ENCODE data around the gene MEIOB. TPM values are rescaled to one million over a fixed set of nuclear protein-coding genes. Genes with fewer than 3 reads are reported as not detected.
"Not testable (repeated sequence)": the region's sequence is repeated elsewhere in the genome, so short reads cannot be mapped to it uniquely, and the experiment has no call there.

Gene MEIOB
- total RNA-seq, 1 experiment from 2014 or later = 1.8 TPM

DNA sequence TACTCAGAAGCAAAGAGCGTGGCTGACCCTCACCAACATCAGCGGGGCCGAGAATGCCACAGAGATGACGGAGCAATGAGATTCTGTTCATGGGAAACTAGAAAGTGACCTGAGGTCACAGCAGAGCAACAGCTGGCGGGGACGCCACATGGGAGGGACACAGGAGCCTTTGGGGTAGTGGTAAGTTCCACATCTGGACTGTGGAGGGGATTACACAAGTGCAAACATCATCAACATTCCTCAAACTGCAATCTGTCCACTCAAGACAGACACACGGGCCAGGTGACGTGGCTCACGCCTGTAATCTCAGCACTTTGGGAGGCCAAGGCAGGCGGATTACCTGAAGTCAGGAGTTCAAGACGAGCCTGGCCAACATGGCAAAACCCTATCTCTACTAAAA is 56.5 kb downstream of the MEIOB start:
- no peak for DNase-seq (ENCODE audit: low read depth)

DNA sequence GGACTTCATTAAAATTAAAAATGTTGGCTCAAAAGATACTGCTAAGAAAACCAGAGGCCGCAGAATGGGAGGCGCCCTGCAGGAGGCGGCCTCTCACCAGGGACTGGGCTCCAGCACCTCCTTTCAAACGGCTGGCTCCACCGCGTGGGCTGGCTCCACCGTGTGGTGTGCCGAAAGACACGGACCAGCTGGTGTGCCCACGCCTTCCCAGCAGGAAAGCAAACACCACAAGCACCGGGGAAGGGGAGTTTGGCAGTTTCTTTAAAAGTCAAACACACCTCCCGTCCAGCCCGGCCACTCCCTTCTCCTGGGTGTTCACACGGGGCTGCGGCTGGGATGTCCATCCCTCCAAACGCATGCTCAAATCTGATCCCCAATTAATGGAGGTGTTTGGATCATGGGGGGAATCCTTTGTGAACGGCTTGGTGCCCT is 59.2 kb downstream of the MEIOB start:
- DNase-seq (ENCODE audit: low read depth) = no peak

DNA sequence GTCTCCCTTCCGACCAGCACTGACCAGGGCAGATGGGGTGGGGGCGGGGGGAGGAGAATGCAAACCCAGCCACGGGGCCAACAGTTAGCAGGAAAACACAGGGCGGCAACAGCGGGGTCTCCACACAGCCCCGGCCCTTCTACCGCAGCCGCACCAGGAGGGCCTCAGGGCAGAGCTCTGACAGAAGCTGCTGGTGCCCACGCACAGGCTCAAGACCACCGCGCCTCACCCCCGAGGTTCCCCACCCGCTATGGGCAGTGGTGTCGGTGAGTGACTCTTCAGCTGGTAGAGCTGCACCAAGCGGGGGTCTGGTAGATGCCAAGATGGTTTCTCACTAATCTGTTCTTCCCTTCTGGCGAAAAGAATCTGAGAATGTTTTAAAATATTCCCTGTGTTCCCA is 61.4 kb downstream of the MEIOB start:
- no peak for DNase-seq (ENCODE audit: low read depth)

DNA sequence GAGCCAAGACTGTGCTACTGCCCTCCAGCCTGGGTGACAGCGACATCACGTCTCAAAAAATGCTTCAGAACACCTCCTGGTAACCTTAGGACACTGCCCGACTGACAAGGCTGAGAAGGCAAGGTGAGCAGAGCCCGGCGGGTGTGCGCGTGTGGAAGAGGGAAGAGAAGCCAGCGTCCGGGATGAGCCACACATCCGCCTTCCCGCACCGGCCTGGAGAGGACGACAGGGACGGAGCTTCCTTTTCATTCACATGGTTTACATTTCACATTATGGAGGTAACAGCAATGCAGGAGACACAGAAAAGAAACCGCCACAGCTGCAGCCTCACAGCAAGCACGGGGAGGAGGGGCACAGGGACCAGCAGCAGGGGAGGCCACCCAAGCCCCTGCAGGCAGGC is 61.9 kb downstream of the MEIOB start:
- no peak for DNase-seq (ENCODE audit: low read depth)

DNA sequence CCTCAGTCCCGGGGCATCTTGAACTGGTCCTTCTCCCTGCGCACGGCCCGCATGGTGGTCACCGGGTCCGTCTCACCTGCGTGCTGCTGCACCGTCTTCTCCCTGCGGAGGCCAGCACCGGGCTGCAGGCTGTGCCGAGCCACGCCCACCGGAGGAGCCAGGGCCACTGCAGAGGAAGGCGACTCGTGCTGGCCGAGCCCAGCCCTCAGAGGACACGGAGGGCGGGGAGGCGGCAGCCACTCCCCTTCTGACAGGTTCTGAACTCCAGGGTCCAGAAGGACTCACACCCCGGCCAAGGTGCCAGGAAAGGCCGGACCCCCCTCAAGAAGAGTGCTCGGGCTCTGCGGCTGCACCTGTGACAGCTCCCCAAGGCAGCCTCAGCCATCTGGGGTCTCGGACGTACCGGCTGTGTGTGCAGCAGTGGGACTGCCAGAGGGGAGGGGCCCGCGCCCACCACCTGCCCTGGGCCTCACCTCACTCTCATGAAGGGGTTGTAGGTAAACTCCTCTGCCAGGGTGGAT is 62.6 kb downstream of the MEIOB start:
- DNase-seq (ENCODE audit: low read depth) = no peak

DNA sequence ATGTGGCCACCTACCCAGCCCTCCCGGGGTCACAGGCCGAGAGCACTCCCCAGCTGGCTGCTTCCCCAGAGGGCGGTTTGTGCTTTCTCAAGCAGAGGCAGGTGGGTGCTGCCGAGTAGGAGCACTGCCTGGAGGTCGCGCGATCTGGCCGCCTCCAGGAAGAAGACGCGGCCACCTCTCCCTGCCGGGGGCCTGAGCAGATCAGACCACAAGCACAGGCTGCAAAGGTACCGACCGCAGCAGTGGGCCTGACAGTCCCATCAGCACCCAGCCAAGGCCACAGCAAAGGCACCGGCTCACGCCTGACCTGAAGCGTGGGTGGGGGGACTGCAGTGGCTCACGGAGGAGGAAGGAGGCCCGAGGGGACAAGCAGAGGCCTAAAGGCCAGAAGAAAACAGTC is 63.3 kb downstream of the MEIOB start:
- no peak for DNase-seq (ENCODE audit: low read depth)

DNA sequence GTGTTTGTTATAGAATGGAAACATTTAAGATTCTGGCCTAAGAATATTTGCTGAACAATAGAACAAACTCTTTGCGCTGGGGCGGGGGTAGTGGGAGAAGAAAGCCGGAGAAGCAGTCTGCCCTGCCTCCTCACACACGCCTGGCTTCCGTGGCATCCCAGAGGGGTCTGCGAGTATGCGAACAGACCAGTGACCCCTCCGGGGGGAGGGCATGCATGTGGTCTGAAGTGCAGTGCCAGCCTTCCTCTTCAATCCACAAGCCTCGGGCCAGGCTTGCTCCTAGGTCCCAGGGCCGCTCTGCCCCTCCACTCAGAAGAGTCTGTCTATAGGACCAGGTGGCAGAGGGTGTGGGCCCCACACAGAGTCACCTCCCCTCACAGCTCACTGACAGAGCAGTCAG is 64.3 kb downstream of the MEIOB start:
- no peak for DNase-seq (ENCODE audit: low read depth)

DNA sequence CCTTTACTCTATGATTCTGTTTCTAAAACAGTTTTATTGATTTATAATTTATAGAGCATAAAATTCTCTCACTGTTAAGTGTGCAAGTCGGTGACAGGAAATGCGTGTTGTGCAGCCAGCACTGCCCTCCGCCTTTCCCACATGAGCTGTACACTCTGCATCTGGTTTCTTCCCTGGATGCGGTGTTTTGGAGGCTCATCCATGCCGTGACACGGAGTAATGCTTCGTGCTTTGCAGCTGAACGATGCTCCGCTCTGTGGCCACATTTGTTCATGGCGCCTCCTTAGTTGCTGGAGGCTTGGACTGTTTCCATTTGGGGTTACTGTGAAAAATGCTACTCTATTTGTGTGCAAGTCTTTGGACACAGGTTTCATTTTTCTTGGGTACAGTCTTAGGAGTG is 71.3 kb downstream of the MEIOB start:
- no peak for DNase-seq (ENCODE audit: low read depth)

DNA sequence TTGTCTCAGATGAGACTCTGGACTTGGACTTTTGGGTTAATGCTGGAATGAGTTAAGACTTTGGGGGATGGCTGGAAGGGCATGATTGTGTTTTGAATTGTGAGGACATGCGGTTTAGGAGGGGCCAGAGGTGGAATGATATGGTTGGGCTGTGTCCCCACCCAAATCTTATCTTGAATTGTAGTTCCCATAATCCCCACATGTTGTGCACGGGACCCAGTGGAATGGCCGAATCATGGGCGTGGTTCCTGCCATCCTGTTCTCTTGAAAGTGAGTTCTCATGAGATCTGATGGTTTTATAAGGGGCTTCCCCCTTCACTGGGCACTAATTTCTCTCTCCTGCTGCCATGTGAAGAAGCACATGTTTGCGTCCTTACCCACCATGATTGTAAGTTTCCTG is 72.7 kb downstream of the MEIOB start:
- not testable (repeated sequence) for DNase-seq (ENCODE audit: low read depth)

DNA sequence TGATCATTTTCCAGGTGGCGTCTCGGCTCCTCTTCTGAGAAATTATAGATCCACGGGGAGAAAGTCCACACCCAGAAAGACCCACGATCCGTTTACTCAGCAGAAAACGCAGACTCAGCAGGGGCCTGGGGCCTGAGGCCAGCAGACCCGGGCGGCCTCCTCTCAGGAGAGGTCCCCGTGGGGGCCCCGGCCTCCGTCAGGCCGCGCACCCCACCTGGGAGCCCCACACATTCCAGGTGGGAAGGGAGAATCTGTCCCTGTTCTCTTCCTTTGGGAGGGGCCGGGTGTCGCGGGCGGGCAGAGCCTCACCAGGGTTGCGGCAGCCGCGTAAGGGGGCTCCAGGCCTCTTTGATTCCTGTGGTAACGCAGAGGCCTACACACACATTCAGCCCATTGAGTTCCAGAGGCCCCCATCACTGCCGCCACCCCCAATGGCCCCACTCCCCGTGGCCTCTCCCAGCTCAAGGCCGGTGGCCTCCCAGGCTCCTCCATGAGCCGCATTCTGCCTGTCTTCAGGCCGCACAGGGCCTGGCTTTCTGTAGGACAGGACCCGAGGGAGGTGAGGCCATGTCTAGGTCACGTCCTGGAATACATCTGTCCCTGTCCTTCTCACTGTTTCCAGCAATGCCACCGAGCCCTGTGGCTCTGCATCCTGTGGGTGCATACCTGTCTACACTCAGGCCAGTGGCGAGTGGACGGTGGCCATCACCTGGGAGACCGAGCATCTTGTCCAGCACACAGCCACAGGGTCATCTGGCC is 76.9 kb downstream of the MEIOB start:
- DNase-seq (ENCODE audit: low read depth) = no peak

DNA sequence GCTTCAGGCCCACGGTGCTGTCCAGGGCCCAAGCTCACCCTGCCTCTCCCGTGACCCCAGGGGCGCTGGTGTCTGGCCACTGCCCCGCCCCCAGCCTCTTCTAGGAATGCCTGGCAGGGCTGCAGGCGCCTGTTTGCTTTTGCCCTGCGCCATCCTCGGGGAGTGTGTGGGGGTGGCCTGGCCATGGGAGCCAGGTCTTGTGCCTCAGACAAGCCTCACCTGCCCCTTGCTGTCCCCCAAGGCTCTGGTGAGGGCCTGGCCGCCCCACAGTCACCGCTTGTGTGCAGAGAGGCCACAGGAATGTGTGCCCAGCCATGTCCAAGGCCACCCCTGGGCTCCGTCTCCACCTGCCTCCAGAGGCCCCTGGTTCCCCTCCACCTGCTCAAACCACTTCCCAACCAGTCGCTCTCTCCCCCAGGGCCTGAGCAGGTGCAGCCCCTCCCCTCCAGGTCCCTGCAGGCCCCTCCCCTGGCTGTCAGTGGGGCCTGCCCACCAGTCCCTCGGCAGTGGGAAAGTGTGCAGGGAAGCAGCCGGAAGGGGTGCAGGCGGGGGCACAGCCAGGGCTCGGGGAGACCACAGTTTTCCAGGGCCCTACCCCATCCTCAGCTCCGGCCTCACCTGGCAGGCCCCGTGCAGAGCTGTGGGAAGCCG is 77.6 kb downstream of the MEIOB start:
- no peak for DNase-seq (ENCODE audit: low read depth)

DNA sequence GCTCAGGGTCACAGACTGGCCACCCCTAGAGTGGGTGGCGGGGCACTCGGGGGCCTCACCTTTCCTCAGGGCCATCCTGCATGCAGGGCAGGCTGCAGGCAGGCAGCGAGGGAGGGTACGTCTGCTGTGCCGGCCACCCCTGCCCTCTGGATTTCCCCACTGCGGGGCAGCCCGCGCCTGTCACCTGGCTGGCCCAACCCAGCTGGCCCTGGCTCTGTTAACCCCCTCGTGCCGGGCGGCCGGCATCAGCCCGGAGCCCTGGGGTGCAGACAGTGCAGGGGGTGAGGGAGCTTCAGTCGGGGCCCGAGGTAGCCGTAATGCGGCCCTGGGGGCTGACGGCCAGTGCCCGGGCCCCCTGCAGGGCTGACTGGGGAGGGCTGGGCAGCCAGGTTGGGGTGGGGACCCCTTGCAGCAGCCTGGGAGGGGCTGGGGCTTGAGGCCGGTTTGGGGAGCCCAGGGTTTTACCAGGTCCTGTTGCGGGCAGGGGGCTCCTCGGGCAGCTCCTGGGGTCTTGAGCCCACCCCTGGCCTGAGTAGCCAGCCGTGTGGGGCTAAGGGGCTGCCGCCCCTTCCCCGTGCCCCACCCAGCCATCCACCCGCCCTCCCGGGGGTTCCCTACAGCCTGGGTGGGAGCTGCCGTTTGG is 78.3 kb downstream of the MEIOB start, which contains the start of gene IGFALS:
Gene IGFALS (minus strand): TSS at position 128 of the 643 bp plus-strand sequence. CDS start 53 bp downstream, at position 75.
- no peak for DNase-seq (ENCODE audit: low read depth)

DNA sequence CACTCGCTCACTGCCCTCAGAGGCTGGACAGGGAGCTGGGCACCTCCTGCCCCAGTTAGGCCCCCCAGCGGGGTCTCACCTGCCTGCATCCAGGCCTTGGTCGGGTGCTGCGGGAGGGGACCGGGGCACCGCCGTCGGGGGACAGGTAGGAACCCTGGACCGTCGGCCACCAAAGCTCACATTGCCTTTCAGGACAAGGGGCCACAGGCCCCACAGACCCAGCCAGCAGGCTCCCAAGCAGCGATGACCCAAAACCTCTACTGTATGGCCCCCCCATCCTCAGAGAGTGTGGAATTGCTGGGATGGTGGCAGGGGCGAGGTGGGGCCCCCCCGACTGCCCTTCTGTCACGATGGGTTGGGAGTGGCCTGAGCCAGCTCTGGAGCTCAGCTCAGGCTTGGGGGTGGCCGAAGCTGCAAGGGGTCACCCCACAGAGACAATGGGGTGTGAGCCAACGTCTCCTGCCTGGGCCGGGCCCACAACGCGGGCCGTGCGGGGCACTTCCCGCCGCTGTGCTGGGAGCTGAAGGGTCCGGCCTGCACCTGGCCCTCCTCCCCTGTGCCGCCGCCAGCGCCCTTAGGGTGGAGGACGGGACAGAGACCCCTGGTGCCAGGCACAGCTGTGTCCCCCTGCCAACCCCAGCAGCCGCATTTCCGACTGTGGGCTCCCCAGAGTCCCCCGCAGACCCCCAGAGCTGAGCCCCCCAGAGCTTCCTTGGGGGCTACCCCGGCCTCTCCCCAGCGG is 79.0 kb downstream of the MEIOB start:
- DNase-seq (ENCODE audit: low read depth) = no peak

DNA sequence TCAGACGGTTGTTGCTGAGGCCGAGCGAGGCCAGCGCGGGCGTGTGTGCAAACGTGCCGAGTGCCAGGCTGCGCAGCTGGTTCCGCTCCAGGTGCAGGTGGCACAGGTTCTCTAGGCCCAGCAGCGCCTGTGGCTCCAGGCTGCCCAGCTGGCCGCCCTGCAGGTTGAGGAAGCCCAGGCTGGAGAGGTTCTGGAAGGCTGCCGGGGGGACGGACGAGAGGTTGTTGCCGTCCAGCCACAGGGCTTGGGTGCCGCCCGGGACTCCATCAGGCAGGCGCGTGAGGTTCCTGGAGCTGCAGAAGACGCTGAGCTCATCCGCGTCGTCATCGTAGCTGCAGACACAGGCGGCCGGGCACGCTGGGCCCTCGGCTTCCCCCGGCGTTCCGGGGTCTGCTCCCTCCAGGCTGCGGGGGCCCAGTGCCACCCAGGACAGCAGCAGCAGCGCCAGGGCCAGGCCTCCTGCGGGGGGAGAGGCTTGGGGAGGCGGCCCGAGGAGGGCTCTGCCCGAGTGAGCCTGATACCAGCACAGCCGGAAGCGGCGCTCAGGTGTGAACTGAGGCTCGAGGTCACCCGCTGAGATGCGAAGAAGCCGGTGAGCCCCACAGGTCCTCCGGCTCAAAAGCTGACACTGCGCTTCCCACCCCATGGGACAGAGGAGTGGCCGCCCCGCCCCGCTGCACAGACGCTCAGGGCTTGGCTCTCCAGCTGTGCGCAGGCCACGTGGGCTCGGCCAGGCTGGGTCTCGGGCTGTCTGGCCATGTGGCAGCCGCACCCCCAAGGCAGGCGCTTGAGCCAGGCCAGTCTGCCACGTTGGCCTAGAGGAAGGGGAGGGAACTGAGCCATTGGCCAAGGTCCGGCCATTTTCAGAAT is 79.8 kb downstream of the MEIOB start:
- DNase-seq (ENCODE audit: low read depth) = no peak

DNA sequence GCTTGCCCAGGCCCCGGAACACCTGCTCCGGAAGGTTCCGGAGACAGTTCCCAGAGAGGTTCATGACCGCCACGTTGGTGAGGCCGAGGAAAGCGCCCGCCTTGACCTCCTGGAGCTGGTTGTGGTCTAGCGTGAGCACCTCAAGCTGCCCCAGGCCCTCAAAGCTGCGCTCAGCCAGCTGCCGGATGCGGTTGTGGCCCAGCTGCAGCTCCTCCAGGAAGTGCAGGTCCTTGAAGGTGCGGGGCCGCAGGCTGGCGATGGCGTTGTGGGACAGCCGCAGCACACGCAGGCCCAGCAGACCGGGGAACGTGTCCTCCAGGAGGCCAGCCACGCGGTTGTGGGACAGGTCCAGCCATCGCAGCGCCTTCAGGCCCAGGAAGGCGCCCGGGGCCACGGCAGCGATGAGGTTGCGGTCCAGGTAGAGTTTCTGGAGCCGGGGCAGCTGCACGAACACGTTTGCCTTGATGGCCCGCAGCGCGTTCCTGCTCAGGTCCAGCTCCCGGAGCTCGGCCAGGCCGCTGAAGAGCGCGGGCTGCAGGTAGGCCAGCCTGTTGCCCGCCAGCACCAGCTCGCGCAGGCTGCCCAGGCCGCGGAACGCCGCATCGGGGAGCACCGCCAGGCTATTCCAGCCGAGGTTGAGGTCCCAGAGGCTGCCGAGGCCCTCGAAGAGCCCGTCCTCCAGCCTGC is 80.6 kb downstream of the MEIOB start:
- DNase-seq (ENCODE audit: low read depth) = no peak

DNA sequence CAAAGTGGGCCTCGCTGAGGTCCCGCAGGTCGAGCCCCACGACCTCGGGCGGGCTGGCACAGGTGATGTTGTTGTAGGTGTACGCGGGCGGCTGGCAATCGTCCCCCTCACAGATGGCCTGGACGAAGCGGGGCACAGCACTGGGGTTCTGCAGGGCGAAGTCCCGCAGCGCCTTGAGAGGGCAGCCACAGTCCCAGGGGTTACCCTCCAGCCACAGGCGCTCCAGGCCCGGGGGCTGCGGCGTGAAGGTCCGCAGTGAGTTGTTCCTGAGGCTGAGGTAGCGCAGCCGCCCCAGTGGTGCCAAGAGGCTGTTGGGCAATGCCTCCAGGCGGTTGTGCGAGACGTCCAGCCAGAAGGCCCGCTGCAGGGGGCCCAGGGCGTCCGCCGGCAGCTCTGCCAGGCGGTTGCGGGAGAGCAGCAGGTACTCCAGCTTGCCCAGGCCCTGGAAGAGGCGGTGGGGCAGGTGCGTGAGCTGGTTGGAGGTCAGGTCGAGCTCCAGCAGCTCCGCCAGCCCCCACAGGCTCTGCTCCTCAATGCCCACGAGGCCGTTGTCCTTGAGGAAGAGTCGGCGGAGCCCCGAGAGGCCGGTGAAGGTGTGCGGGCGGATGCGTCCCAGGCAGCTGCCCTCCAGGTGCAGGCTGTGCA is 81.2 kb downstream of the MEIOB start:
- no peak for DNase-seq (ENCODE audit: low read depth)

DNA sequence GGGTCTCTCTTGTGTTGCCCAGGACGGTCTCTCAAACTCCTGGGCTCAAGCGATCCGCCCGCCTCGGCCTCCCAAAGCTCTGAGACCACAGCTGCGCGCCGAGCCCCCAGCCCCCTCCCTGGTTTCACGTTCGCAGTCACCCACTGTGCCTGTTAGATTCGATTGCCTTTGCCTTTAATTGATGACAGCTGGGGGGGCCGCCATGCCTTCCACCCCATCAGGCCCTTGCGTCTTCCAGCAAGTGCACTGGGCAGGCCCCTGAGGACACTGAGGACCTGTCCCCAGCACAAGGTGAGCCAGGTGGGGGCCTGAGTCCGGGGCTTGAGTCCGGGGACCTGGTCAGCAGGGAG is 81.7 kb downstream of the MEIOB start:
- no peak for DNase-seq (ENCODE audit: low read depth)

DNA sequence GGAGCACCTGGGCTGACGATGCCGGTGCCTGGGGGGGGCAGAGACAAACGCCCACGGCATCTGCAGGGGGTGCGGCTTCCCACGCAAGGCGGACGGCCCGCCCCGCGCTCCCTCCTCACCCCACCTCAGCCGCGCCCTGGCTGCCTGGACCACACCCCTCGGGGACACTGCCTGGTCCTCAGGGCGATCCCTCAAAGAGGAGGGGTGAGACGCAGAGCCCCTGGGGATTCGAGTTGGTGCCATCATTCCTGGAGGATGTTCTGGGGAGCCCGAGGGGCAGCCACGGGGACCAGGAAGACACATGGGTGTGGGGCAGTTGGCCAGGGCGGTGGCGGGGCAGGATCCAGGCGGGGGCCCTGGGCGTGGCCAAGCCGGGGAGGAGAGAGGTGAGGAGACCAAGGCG is 82.3 kb downstream of the MEIOB start:
- DNase-seq (ENCODE audit: low read depth) = no peak

DNA sequence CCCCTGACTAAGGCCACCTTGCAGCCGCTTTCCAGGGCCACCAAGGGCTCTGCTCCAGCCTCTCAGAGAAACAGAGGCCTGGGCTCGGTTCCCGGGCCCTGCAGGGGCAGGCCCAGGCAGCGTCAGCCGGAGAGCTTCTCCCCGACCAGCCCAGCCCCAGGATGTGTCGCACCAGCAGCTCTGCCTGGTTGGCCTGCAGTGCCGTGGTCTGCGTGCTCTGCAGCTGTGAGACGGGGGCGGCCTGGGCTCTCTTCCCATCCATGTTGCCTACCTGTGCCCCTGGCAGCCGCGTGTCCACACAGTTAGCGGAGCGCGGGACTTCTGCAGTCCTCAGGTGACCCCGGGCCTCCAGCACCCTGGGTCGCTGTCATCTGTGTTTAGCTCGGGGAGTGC is 83.3 kb downstream of the MEIOB start:
- DNase-seq (ENCODE audit: low read depth) = no peak

DNA sequence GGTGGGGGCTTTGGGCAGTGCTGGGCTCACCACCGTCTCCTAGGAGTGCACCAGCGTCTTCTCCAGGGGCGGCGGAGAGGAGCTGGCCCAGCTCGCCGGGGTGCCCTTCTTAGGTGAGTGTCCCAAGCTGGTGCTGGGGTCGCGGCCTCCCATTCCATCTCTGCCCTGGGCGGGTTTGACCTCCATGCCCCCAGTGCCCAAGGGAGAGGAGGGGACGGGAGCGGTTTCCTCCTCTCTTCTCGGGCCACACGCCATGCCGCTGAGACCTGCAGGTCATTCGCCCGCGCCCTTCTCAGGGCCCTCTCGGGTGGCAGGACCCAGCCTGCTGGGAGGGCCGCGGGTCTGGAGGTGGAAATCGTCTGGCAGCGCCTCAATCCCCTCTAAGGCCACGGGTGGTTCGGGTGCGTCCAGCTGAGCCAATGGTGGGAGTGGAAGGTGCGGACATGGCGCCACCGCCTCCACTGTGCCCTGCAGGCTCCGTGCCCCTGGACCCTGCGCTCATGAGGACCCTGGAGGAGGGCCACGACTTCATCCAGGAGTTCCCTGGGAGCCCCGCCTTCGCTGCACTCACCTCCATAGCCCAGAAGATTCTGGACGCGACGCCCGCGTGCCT is 83.8 kb downstream of the MEIOB start:
- DNase-seq (ENCODE audit: low read depth) = no peak

Measured in M059J (cell line).